ENCODE data around the gene LRRC47. TPM values are rescaled to one million over a fixed set of nuclear protein-coding genes. Genes with fewer than 3 reads are reported as not detected.

LRRC47 gene
- total RNA-seq, 3 donors from 2014 or later: 31.5 to 34.2 (median 34.2) TPM

DNA sequence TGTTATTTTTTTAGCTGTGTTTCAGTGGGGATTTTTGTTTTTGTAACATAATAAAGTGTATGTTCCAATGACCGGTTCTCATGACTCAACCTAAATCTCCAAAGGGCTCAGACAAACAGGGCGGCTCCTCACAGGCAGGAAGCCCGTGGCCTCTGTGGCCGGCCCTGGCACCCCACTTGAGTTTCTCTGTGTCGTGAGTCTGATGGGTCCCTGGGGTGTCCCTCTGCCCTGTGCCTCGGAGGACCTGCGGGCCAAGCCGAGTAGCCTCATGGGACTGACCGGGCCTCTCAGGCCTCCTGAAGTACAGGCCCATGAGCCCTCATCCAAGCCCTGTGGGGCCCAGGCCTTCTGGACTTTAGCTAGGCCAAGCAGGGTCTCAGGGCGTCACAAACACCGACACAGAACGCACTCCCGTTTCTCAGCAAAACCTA lies 60.2 kb downstream of the LRRC47 start:
- Histone ChIP-seq H3K4me1 (no peaks in the 10 kb centered on the region), H3K27ac (no peak overlapping the region), H3K9me3 (no peaks in the 10 kb centered on the region), H3K4me3 (no peak overlapping the region), H3K27me3 (no peaks in the 10 kb centered on the region), H3K36me3 (peaks cover 6% of the 10 kb centered on the region)
- intact Hi-C loops (cut with DNase I; ENCODE audit: low total_unique reads): no loop called here
- no peak for DNase-seq (ENCODE audit: low spot score in 2 of 2)
- TF ChIP-seq POLR2A (IDR thresholded peaks at IDR 0.05) (no peak), CTCF (IDR thresholded peaks at IDR 0.05) (no peak), POLR2AphosphoS5 (IDR thresholded peaks at IDR 0.05) (no peak)

DNA sequence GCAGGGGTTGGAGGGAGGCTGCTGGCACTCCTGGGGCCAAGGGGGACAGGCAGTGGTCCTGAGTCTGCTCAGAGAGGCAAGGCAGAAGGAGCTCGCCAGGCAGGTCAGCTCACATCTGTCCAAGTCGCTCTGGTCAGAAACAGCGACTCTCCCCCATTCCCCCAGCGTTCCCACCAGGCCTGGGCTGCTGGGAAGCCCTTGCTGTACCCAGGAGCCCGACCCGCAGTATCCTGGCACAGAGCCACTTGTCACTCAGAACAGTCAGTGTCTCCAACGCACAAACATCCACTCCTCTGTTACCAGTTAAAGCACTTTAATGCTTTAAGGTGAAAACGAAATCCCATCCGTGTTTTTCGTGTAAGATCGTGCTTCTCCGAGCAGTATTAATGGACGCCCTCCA lies 60.6 kb downstream of the LRRC47 start:
- no peak for DNase-seq (ENCODE audit: low spot score in 2 of 2)
- Histone ChIP-seq H3K27ac (no peak overlapping the region), H3K4me1 (no peaks in the 10 kb centered on the region), H3K4me3 (no peak overlapping the region), H3K27me3 (peaks cover 0 to under 1% of the 10 kb centered on the region in 2 donors), H3K9me3 (no peaks in the 10 kb centered on the region), H3K36me3 (peaks cover 6% of the 10 kb centered on the region)
- intact Hi-C loops (cut with DNase I; ENCODE audit: low total_unique reads): no loop called here
- no peak for TF ChIP-seq POLR2A (IDR thresholded peaks at IDR 0.05)
- TF ChIP-seq POLR2AphosphoS5 (IDR thresholded peaks at IDR 0.05): no peak
- no peak for TF ChIP-seq CTCF (IDR thresholded peaks at IDR 0.05)

DNA sequence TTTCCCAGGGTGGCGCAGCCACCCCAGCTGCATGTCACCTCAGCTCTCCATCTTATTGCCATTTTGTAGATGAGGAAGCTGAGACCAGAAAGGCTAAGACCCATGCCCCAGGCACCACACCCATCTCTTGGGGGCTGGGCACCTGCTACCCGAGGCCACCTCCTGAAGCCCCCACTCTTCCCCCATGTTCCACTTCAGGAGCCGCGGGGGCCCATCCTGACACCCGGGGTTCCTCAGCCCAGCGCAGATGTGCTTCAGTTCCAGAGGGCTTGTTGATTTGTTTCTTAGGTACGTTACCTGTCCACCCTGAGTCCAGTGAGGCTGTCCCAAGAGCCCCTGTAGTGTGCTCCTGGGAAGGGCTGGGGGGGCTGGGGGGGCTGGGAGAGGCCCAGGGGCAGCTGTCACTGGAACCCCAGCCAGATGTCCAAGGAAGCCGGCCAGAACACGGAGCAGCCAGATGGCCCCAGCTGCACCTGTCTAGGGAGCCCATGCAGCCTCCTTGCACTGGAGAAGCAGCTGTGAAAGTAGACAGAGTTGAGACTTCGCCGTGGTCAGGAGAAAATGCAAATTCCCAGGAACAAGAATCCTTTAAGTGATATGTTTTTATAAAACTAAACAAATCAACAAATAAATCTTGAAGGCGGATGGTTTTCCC lies 61.1 kb downstream of the LRRC47 start:
- Histone ChIP-seq H3K4me1 (no peaks in the 10 kb centered on the region), H3K27me3 (peaks cover 0 to 6% of the 10 kb centered on the region in 2 donors), H3K27ac (no peak overlapping the region), H3K36me3 (peaks cover 6% of the 10 kb centered on the region), H3K9me3 (no peaks in the 10 kb centered on the region), H3K4me3 (no peak overlapping the region)
- no peak for TF ChIP-seq POLR2AphosphoS5 (IDR thresholded peaks at IDR 0.05)
- TF ChIP-seq POLR2A (IDR thresholded peaks at IDR 0.05): no peak
- intact Hi-C loops (cut with DNase I; ENCODE audit: low total_unique reads): no loop called here
- no peak for DNase-seq (ENCODE audit: low spot score in 2 of 2)

DNA sequence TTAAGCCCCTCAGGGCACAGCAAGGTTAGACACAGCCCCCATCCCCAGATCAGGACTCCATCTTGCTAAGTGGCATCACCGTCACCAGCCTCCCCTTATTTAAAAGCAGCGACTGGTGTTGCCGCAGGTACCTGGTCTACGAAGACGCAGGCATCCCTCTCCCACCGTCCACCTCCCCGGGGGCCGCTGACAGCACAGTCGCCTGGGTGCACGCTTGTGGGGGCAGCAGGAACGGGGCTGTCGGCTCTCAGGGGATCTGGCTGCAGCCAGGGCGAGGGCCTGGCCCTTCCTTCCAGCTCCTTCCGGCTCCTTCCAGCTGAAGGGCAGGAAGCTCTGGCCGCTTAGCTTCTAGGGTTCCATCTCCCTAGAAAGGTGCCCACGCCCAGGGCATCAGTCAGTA lies 61.7 kb downstream of the LRRC47 start:
- no peaks in the 10 kb centered on the region for H3K4me1 ChIP-seq
- H3K27ac ChIP-seq: no peak overlapping the region
- no peak for TF ChIP-seq POLR2AphosphoS5 (IDR thresholded peaks at IDR 0.05)
- TF ChIP-seq CTCF (IDR thresholded peaks at IDR 0.05): no peak
- TF ChIP-seq POLR2A (IDR thresholded peaks at IDR 0.05): no peak
- no peak for DNase-seq (ENCODE audit: low spot score in 2 of 2)
- intact Hi-C loops (cut with DNase I; ENCODE audit: low total_unique reads): no loop called here
- H3K4me3 ChIP-seq: no peak overlapping the region
- H3K36me3 ChIP-seq: peaks cover 6% of the 10 kb centered on the region
- H3K27me3 ChIP-seq: peaks cover 0 to 11% of the 10 kb centered on the region in 2 donors
- no peaks in the 10 kb centered on the region for H3K9me3 ChIP-seq

DNA sequence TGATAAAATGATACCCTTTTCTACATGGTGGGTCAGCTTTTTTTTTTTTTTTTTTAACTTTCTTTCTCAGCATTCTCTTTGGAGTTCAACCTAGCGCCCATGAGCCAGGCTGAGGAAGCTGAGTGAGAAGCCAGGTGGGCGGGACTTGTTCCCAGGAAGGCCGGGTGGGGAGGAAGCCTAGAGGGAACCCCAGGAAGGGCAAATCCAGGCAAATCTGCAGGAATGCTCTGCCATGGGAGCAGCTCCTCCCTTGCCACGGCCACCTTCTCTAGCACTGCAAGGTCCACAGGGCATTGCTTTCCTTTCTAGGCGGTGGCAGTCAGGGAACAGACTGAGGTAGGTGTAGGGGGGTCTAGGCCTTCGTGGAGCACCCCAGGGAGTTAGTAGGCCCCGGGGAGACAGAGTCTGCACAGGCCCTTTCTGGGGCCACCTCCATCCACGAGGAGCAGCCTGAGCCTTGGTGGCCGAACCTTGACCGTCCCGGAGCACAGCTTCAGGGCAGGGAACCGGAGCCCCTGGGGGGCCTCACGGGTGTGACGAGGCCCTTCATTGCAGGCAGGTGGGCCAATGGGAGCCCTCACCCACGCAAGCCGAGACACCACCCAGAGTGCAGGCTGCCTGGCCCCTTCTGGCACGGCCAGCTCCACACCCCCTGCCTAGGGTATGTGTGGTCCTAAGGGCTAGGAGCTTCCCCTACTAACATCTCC lies 62.3 kb downstream of the LRRC47 start:
- Histone ChIP-seq H3K36me3 (peaks cover 6% of the 10 kb centered on the region), H3K4me1 (no peaks in the 10 kb centered on the region), H3K27ac (no peak overlapping the region)

More for the DNA sequence above, 62.3 kb downstream of the LRRC47 start:
- peaks cover 0 to 17% of the 10 kb centered on the region in 2 donors for H3K27me3 ChIP-seq
- DNase-seq (ENCODE audit: low spot score in 2 of 2): no peak
- no peak overlapping the region for H3K4me3 ChIP-seq
- intact Hi-C loops (cut with DNase I; ENCODE audit: low total_unique reads): no loop called here
- no peak for TF ChIP-seq CTCF (IDR thresholded peaks at IDR 0.05)
- TF ChIP-seq POLR2AphosphoS5 (IDR thresholded peaks at IDR 0.05): no peak
- TF ChIP-seq POLR2A (IDR thresholded peaks at IDR 0.05): no peak
- no peaks in the 10 kb centered on the region for H3K9me3 ChIP-seq
